ENCODE measurements around the gene TPP1. TPM values are rescaled to one million over a fixed set of nuclear protein-coding genes. Genes with fewer than 3 reads are reported as not detected.

TPP1 gene
- polyA plus RNA-seq, 1 donor (not counting 4 experiments of a cell fraction or from before 2014, with no cell fraction given), result 55.3 TPM

GRCh38 chr11:6625156-6625831, 6.1 kb upstream of the TPP1 start:
- Histone ChIP-seq H4K20me1 (ENCODE audit: control insufficient read depth, extremely low read depth, insufficient read depth, low read length) (no peaks in the 10 kb centered on the region), H3K4me3 (ENCODE audit: control insufficient read depth in 2 of 3, extremely low read depth in 1 of 3, insufficient read depth in 2 of 3, low read depth in 1 of 3, low read length in 3 of 3) (no peak overlapping the region), H3K27ac (ENCODE audit: control insufficient read depth, insufficient read depth, low read length) (no peak overlapping the region), H3K9me3 (ENCODE audit: control insufficient read depth, low read depth, low read length) (no peaks in the 10 kb centered on the region), H3K4me1 (ENCODE audit: control insufficient read depth, extremely low read depth, insufficient read depth, low read length) (no peaks in the 10 kb centered on the region), H3K79me2 (ENCODE audit: control insufficient read depth, insufficient read depth, low read length) (no peaks in the 10 kb centered on the region), H3K4me2 (ENCODE audit: control insufficient read depth, extremely low read depth, insufficient read depth, low read depth, low read length) (no peak overlapping the region), H3K36me3 (ENCODE audit: control insufficient read depth in 2 of 2, extremely low read depth in 1 of 2, insufficient read depth in 2 of 2, low read length in 2 of 2) (no peaks in the 10 kb centered on the region), H3K9ac (ENCODE audit: control insufficient read depth, extremely low read depth, insufficient read depth, low read length) (no peak overlapping the region), H2AFZ (ENCODE audit: control insufficient read depth, low read length) (no peak overlapping the region), H3K9me1 (ENCODE audit: control insufficient read depth, extremely low read depth, insufficient read depth, low read length) (no peaks in the 10 kb centered on the region), H3K27me3 (ENCODE audit: control insufficient read depth, extremely low read depth, insufficient read depth, low read length) (peaks cover 26% of the 10 kb centered on the region)
- TF ChIP-seq EZH2 (IDR thresholded peaks at IDR 0.05; ENCODE audit: low read length) (no peak), CTCF (optimal IDR thresholded peaks at IDR 0.05 in 1 of 3, IDR thresholded peaks at IDR 0.05 in 1 of 3, conservative IDR thresholded peaks at IDR 0.05 in 1 of 3; ENCODE audit: extremely low read depth in 1 of 3, insufficient read depth in 2 of 3, low read length in 3 of 3) (no peak)
- dilution Hi-C loops (cut with MboI; ENCODE audit: extremely low pct_ligation_motif_present, low sequenced_read_pairs), result no loop called here
- FAIRE-seq, result no peak
- DNase-seq (ENCODE audit: low read depth, low spot score), result no peak

- Histone ChIP-seq H4K20me1 (ENCODE audit: control insufficient read depth, extremely low read depth, insufficient read depth, low read length) (no peaks in the 10 kb centered on the region), H3K9ac (ENCODE audit: control insufficient read depth, extremely low read depth, insufficient read depth, low read length) (no peak overlapping the region), H3K27ac (ENCODE audit: control insufficient read depth, insufficient read depth, low read length) (no peak overlapping the region), H3K27me3 (ENCODE audit: control insufficient read depth, extremely low read depth, insufficient read depth, low read length) (peaks cover 10% of the 10 kb centered on the region), H3K4me3 (ENCODE audit: control insufficient read depth in 2 of 3, extremely low read depth in 1 of 3, insufficient read depth in 2 of 3, low read depth in 1 of 3, low read length in 3 of 3) (no peak overlapping the region), H3K9me3 (ENCODE audit: control insufficient read depth, low read depth, low read length) (no peaks in the 10 kb centered on the region), H2AFZ (ENCODE audit: control insufficient read depth, low read length) (no peak overlapping the region), H3K36me3 (ENCODE audit: control insufficient read depth in 2 of 2, extremely low read depth in 1 of 2, insufficient read depth in 2 of 2, low read length in 2 of 2) (no peaks in the 10 kb centered on the region), H3K4me2 (ENCODE audit: control insufficient read depth, extremely low read depth, insufficient read depth, low read depth, low read length) (no peak overlapping the region), H3K9me1 (ENCODE audit: control insufficient read depth, extremely low read depth, insufficient read depth, low read length) (no peaks in the 10 kb centered on the region), H3K4me1 (ENCODE audit: control insufficient read depth, extremely low read depth, insufficient read depth, low read length) (no peaks in the 10 kb centered on the region), H3K79me2 (ENCODE audit: control insufficient read depth, insufficient read depth, low read length) (no peaks in the 10 kb centered on the region)
- FAIRE-seq (no peak), DNase-seq (ENCODE audit: low read depth, low spot score) (no peak)
- TF ChIP-seq EZH2 (IDR thresholded peaks at IDR 0.05; ENCODE audit: low read length) (no peak), CTCF (optimal IDR thresholded peaks at IDR 0.05 in 1 of 3, IDR thresholded peaks at IDR 0.05 in 1 of 3, conservative IDR thresholded peaks at IDR 0.05 in 1 of 3; ENCODE audit: extremely low read depth in 1 of 3, insufficient read depth in 2 of 3, low read length in 3 of 3) (no peak)
- dilution Hi-C loops (cut with MboI; ENCODE audit: extremely low pct_ligation_motif_present, low sequenced_read_pairs), result no loop called here
Observed at GRCh38 chr11:6623391-6624363, 4.5 kb upstream of the TPP1 start.

Measured in keratinocyte (primary cell).